AG10803 (cell line): Measurements from ENCODE around the gene CC2D1B.

Source experiments
- DNase-seq: peaks from one replicate; pipeline ENCODE4 v3.0.0; 2010; ENCODE audit warnings: low read depth
- H3K4me3 ChIP-seq: 2 replicates; pipeline ENCODE4 v1.5.1; 2011; ENCODE audit warnings: mild to moderate bottlenecking, low read length, control low read depth
- TF ChIP-seq, protein P1 (sequence below): conservative IDR thresholded peaks from 2 replicates; pipeline ENCODE4 v1.5.1; 2011; ENCODE audit warnings: mild to moderate bottlenecking, low read length, control low read depth, inconsistent platforms

The CC2D1B gene

DNA sequence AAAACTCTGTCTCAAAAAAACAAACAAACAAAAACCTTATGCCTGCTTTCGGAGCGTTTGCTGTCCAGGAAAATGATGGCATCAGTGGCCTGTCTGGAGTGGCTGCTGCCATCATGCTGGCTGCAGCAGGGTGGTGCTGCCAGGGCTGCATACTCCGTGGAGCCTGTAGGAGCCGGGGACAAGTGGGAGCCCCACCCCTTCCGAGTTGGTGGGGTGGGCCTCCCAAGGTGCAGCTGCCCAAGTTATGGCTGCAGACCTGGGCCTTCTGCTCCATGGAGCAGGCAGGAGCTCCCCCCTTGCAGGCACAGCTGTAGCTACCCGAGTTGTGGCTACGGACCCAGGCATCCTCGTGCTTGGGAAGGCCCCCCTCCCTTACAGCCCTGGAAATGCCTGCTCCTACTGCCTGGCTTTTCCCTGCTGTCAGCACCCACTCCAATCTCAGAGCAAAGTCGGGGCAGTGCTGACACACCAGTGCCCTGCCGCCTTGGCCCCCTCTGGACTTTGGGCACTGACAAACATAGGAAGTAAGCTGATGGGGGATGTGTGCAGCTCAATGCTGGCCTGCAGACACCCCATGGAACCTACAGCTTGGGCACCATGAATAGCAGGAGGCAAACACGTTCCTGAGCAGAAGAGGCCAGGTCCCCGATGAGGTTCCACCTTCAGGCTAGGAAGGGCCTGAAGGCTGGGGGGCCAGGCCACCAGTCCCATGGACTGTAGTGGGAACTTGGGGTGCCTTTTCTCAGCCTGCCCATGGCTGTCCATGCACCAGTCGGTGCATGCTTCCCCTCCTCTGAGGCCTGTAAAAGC, 60.4 kb downstream of the CC2D1B start:
- no peak for DNase-seq
- no peak overlapping the region for H3K4me3 ChIP-seq
- TF ChIP-seq, protein P1, sequence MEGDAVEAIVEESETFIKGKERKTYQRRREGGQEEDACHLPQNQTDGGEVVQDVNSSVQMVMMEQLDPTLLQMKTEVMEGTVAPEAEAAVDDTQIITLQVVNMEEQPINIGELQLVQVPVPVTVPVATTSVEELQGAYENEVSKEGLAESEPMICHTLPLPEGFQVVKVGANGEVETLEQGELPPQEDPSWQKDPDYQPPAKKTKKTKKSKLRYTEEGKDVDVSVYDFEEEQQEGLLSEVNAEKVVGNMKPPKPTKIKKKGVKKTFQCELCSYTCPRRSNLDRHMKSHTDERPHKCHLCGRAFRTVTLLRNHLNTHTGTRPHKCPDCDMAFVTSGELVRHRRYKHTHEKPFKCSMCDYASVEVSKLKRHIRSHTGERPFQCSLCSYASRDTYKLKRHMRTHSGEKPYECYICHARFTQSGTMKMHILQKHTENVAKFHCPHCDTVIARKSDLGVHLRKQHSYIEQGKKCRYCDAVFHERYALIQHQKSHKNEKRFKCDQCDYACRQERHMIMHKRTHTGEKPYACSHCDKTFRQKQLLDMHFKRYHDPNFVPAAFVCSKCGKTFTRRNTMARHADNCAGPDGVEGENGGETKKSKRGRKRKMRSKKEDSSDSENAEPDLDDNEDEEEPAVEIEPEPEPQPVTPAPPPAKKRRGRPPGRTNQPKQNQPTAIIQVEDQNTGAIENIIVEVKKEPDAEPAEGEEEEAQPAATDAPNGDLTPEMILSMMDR = no peak
